Upper lobe of left lung (tissue), 4 donors: ENCODE measurements around the gene TXNRD2.

Source experiments
- EP300 ChIP-seq, 4 donors: sonication (generic); formaldehyde crosslinking; IDR thresholded peaks; one replicate each; pipeline ENCODE4 v1.5.1; 2017; ENCODE audit warnings: antibody characterized with exemption in 4 of 4, control low read depth in 2 of 4
- POLR2A ChIP-seq, 4 donors: fragments of 450-650 bp; IDR thresholded peaks; one replicate each; pipeline ENCODE4 v1.5.1; 2016 to 2017; ENCODE audit warnings: antibody characterized with exemption in 4 of 4, mild to moderate bottlenecking in 2 of 4
- POLR2AphosphoS5 ChIP-seq, 2 donors: sonication (generic); formaldehyde crosslinking; IDR thresholded peaks; one replicate each; pipeline ENCODE4 v1.5.1; 2017; ENCODE audit warnings: antibody characterized with exemption in 2 of 2
- TF ChIP-seq, protein P1 (sequence below), 6 experiments: fragments of 450-650 bp in 4 of 6; fragments of 200-600 bp in 2 of 6; sonication (generic) in 2 of 6; IDR thresholded peaks; one replicate each; pipeline ENCODE4 v1.5.1; 2016 to 2019; ENCODE audit warnings: antibody characterized with exemption in 6 of 6

DNA sequence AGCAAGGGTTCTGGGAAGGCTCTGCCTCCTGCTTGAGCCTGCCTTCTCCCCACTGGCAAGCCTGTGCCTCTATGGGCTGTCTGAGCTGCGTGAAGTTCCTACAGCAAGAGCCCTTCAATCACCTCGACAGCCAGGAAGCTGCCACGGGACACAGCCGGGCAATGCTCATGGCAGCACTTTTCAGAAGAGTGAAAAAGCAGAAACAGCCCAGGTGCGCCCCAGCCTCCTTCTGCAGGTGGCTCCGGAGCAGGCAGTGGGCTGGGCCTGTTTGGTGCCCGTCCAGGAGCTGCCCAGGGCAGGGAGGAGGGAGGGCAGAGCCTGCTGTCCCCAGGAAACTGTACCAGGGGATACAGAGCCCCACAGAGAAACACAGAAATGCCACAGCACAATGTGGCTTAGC, 24.7 kb downstream of the TXNRD2 start:
- TF ChIP-seq, protein P1, sequence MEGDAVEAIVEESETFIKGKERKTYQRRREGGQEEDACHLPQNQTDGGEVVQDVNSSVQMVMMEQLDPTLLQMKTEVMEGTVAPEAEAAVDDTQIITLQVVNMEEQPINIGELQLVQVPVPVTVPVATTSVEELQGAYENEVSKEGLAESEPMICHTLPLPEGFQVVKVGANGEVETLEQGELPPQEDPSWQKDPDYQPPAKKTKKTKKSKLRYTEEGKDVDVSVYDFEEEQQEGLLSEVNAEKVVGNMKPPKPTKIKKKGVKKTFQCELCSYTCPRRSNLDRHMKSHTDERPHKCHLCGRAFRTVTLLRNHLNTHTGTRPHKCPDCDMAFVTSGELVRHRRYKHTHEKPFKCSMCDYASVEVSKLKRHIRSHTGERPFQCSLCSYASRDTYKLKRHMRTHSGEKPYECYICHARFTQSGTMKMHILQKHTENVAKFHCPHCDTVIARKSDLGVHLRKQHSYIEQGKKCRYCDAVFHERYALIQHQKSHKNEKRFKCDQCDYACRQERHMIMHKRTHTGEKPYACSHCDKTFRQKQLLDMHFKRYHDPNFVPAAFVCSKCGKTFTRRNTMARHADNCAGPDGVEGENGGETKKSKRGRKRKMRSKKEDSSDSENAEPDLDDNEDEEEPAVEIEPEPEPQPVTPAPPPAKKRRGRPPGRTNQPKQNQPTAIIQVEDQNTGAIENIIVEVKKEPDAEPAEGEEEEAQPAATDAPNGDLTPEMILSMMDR (IDR thresholded peaks at IDR 0.05), result no peak
- TF ChIP-seq EP300 (IDR thresholded peaks at IDR 0.05) (no peak), POLR2A (IDR thresholded peaks at IDR 0.05) (no peak), POLR2AphosphoS5 (IDR thresholded peaks at IDR 0.05) (no peak)
